Panc1 (cell line): ENCODE measurements around the gene THUMPD2.

Source experiments
- SIN3A ChIP-seq: IDR thresholded peaks from 2 replicates; pipeline ENCODE4 v1.6.1; 2012; ENCODE audit warnings: low read depth, mild to moderate bottlenecking, low read length, moderate library complexity, borderline replicate concordance; ENCODE audit not compliant: insufficient read depth
- TF ChIP-seq, protein P1 (sequence below): fragments of 450-650 bp; IDR thresholded peaks from 2 replicates; pipeline ENCODE4 v1.5.1; 2017; ENCODE audit warnings: mild to moderate bottlenecking
- TF ChIP-seq, protein P2 (sequence below), 2 experiments: IDR thresholded peaks; 2 replicates each; pipeline ENCODE4 v1.6.1; 2011 to 2012; ENCODE audit warnings: low read depth in 2 of 2, control low read depth in 1 of 2, low read length in 1 of 2, mild to moderate bottlenecking in 1 of 2, moderate library complexity in 1 of 2; ENCODE audit not compliant: insufficient read depth in 1 of 2

DNA sequence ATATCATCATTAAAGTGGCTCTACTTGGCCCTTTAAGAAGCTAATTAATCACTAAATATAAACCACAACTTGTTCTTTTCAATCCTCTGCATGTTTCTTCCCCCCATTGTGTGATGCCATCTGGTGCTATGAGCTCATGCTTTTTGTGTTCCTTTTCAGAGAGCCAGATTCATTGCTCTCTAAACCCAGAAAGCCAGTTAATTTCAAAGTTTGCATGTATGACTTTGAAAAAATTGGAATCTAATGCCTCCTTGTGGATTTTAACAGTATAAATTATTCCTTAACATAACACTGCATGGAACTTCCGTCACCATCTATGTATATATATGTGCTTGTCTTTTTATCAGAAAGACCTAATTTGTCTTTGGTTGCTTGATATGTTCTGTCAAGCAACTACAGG, 82.2 kb downstream of the THUMPD2 start:
- TF ChIP-seq, protein P1, sequence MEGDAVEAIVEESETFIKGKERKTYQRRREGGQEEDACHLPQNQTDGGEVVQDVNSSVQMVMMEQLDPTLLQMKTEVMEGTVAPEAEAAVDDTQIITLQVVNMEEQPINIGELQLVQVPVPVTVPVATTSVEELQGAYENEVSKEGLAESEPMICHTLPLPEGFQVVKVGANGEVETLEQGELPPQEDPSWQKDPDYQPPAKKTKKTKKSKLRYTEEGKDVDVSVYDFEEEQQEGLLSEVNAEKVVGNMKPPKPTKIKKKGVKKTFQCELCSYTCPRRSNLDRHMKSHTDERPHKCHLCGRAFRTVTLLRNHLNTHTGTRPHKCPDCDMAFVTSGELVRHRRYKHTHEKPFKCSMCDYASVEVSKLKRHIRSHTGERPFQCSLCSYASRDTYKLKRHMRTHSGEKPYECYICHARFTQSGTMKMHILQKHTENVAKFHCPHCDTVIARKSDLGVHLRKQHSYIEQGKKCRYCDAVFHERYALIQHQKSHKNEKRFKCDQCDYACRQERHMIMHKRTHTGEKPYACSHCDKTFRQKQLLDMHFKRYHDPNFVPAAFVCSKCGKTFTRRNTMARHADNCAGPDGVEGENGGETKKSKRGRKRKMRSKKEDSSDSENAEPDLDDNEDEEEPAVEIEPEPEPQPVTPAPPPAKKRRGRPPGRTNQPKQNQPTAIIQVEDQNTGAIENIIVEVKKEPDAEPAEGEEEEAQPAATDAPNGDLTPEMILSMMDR = peak; percentile 30; the same call in 1 of the 2 replicates
- TF ChIP-seq, protein P2, sequence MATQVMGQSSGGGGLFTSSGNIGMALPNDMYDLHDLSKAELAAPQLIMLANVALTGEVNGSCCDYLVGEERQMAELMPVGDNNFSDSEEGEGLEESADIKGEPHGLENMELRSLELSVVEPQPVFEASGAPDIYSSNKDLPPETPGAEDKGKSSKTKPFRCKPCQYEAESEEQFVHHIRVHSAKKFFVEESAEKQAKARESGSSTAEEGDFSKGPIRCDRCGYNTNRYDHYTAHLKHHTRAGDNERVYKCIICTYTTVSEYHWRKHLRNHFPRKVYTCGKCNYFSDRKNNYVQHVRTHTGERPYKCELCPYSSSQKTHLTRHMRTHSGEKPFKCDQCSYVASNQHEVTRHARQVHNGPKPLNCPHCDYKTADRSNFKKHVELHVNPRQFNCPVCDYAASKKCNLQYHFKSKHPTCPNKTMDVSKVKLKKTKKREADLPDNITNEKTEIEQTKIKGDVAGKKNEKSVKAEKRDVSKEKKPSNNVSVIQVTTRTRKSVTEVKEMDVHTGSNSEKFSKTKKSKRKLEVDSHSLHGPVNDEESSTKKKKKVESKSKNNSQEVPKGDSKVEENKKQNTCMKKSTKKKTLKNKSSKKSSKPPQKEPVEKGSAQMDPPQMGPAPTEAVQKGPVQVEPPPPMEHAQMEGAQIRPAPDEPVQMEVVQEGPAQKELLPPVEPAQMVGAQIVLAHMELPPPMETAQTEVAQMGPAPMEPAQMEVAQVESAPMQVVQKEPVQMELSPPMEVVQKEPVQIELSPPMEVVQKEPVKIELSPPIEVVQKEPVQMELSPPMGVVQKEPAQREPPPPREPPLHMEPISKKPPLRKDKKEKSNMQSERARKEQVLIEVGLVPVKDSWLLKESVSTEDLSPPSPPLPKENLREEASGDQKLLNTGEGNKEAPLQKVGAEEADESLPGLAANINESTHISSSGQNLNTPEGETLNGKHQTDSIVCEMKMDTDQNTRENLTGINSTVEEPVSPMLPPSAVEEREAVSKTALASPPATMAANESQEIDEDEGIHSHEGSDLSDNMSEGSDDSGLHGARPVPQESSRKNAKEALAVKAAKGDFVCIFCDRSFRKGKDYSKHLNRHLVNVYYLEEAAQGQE (IDR thresholded peaks at IDR 0.05; ENCODE audit: insufficient read depth in 1 of 2, low read depth in 2 of 2, low read length in 1 of 2) = no peak
- TF ChIP-seq SIN3A = no peak
